Muscle of back (tissue), 13 donors: ENCODE measurements around the gene METAP1. TPM values are rescaled to one million over a fixed set of nuclear protein-coding genes. Genes with fewer than 3 reads are reported as not detected.
"Not testable (repeated sequence)": the region's sequence is repeated elsewhere in the genome, so short reads cannot be mapped to it uniquely, and the experiment has no call there.

Source experiments
- DNase-seq, 3 donors: peaks; one replicate each; pipeline versions ENCODE4 v3.0.0 to v3.0.0-alpha.2; 2013
- long read RNA-seq, 9 donors: transcript quantifications; one replicate each; lab custom pipeline, GENCODE V29; 2026
- polyA plus RNA-seq, 10 donors: library from polyadenylated mRNA; unstranded; fragments of 120-200 nt; gene quantifications; one replicate each; pipeline ENCODE4 v1.2.1, GENCODE V29; 2013; ENCODE audit not compliant: insufficient read length in 10 of 10

Gene METAP1
- polyA plus RNA-seq: 10 to 100 TPM; 24.3 to 36.1 (median 29.5) TPM
- long read RNA-seq, donor 1, transcript METAP1-201 (11 exons, 2,791 nt): major isoform, 5 of 6 reads
- long read RNA-seq, donor 1, partial matches to known transcripts: 0 of 6 reads
- long read RNA-seq, donor 1, other reads (novel, unspliced or antisense): 0 of 6 reads
- long read RNA-seq, donor 2, transcript METAP1-201 (11 exons, 2,791 nt): major isoform, 7 of 125 reads
- long read RNA-seq, donor 2, partial matches to known transcripts: 45 of 125 reads
- long read RNA-seq, donor 2, other reads (novel, unspliced or antisense): 73 of 125 reads
- long read RNA-seq, donor 3: 0 reads
- long read RNA-seq, donor 4, partial matches to known transcripts: 14 of 18 reads
- long read RNA-seq, donor 4, other reads (novel, unspliced or antisense): 0 of 18 reads
- long read RNA-seq, donor 5, partial matches to known transcripts: 0 of 4 reads
- long read RNA-seq, donor 5, other reads (novel, unspliced or antisense): 0 of 4 reads
- long read RNA-seq, donor 6, transcript METAP1-201 (11 exons, 2,791 nt): major isoform, 11 of 211 reads
- long read RNA-seq, donor 6, partial matches to known transcripts: 130 of 211 reads
- long read RNA-seq, donor 6, other reads (novel, unspliced or antisense): 70 of 211 reads
- long read RNA-seq, donor 7, partial matches to known transcripts: 123 of 124 reads
- long read RNA-seq, donor 7, other reads (novel, unspliced or antisense): 0 of 124 reads
- long read RNA-seq, donor 8, transcript METAP1-201 (11 exons, 2,791 nt): major isoform, 5 of 108 reads
- long read RNA-seq, donor 8, partial matches to known transcripts: 86 of 108 reads
- long read RNA-seq, donor 8, other reads (novel, unspliced or antisense): 17 of 108 reads
- long read RNA-seq, donor 9: 0 reads

DNA sequence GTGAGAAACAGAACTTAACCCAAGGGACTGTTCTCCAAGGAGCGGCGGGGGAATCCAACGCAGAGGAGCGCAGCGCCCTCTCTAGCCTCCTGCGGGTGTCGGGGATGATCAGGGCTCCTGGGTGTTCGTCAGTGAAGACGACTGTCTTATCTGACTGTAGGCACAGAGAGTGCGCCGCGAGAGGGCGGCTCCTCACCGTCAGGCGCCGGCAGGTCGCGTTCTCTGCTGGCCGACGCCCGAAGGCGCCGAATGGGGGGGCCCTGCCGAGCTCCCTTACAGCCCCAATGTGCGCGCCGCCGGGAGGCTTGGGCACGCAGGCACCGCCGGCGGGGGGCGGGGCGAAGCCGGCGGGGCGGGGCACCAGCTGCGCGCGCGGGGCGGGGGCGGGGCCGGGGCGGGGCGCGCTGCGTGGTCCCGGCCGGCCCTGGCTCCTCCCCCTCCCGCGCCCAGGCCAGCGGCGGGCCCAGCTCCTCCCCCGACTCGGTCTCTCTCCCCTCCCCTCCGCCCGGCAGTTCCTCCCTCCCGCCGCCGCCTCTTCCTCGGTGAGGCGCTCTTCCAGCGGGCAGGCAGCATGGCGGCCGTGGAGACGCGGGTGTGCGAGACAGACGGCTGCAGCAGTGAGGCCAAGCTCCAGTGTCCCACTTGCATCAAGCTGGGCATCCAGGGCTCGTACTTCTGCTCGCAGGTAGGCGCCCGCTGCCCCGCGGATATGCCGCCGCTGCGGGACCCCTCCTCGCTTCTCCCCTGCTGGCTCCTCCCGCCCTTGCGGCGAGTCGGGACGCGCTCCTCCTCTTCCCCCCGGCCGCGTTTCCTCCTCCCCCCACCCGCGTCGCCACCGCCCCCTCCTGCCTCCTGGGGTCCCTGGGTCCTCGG, at the start of gene METAP1:
METAP1 (plus strand) TSS at position 539 of the 873 bp plus-strand sequence; CDS start at position 572, 33 bp downstream.
- DNase-seq: peak; percentile 92 to 97 (median 94)

DNA sequence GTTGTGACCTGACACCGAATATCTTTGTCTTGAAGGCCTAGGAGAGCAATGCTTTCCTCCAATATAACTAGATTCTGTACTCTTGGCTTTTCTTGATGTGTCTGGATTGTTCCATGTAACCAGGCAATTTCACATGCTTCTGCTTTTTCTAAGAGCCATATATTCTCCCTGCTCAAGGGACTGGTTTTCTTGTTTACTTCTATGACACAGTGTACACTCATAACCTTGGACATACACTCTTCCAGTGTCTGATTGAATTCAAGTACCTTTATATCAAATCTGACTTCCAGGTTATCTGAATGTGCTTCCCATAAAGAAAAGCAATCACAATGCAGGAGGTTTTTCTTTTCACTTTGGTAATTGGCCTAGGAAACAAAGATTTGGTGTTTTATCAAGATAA, 49.2 kb upstream of the METAP1 start:
- no peak for DNase-seq

DNA sequence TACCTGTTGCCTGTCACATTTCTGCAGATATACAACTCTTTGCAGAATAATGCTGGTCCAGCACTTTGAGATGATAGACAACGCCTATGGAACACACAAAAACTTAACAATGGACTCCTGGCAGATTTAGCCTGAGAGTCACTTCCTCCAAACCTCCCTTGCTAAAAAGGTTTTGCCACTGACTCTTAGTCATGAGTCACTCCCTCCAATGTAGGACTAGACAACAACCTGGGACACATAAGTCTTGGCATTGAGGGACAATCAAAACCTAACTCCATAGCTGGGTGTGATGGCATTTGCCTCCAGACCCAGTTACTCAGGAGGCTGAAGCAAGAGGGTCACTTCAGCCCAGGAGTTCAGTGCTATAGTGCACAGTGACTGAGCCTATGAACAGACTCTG, 44.6 kb upstream of the METAP1 start:
- DNase-seq: no peak

DNA sequence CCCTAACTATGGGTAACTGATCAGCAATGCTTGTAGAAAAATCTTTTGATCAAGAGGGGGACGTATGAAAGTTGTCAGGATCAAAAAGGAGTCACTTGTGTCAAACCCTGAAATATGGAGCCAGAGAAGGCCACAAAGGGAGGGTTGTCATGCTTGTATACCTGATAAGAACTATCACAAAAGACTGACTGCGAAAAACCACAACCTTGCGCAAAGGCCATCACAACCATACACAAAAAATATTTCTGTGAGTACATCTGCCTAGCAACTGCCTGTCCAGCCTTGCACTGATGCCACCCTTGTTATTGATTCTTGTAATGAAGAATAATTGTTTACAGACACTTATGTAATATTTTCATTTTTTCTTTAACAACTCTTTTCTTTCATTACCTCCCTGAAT, 43.8 kb upstream of the METAP1 start:
- DNase-seq: no peak

DNA sequence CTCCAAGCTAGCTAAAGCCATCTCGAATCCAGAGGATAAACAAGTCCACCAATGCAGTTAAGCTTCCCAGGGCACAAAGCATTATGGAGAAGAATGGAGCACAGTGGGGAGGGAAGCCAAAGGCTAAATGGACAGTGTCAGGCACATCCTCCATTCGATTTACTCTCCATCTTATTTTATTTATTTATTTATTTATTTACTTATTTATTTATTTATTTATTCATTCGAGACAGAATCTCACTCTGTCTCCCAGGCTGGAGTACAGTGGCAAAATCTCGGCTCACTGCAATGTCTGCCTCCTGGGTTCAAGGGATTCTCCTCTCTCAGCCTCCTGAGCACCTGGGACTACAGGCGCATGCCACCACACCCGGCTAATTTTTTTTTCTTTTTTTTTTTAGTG, 40.3 kb upstream of the METAP1 start:
- no peak for DNase-seq

DNA sequence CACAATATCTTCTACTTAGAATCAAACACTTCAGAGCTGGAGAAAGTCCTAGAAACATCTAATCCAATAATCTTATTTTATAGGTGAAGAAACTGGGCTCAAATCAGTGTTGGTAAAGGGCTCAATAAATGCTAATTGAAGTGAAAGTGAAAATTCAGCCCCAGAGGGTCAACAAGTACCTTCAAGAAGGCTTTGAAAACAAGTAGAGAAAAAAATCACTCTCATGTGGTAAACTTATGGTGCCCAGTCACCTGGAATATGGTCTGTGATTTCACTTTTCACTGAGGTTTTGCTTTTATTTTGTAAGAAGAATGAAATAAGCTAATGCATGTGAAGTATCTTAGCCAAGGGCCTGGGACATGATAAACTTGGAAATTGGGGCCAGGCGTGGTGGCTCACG, 37.5 kb upstream of the METAP1 start:
- no peak for DNase-seq

DNA sequence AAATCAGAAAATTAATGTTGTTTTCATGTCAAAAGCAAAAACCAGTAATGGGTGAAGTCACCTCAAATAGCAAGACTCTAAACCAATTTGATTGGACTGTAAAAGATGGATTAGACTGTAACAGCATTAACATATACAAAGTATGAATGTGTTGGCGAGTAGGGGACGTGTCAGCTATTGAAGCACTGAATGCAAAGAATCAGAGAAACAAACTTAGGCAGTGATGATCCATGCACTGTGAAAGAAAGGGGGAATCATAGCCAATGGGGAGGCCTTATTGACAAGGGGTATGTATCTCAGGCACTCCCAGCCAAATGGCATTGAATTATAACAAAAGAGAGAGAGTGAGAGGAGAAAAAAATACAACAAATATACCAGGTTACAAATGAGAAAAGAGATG, 36.1 kb upstream of the METAP1 start:
- DNase-seq: no peak

DNA sequence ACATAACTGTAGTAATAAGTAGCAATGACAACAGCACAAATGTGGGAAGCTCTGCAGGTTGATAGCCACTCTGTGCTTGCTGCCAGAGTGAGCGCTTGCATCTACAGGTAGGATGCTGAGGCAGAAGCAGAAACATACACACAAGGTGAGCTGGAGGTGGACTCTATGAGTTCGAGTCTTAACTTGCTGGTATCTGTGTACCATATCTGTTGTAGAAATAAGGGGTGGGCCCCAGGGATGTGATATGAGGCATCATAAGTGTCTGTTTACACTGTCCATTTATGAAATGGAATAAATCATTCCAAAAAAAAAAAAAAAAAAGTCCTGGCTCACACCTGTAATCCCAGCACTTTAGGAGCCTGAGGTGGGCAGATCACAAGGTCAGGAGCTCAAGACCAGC, 33.8 kb upstream of the METAP1 start:
- no peak for DNase-seq

DNA sequence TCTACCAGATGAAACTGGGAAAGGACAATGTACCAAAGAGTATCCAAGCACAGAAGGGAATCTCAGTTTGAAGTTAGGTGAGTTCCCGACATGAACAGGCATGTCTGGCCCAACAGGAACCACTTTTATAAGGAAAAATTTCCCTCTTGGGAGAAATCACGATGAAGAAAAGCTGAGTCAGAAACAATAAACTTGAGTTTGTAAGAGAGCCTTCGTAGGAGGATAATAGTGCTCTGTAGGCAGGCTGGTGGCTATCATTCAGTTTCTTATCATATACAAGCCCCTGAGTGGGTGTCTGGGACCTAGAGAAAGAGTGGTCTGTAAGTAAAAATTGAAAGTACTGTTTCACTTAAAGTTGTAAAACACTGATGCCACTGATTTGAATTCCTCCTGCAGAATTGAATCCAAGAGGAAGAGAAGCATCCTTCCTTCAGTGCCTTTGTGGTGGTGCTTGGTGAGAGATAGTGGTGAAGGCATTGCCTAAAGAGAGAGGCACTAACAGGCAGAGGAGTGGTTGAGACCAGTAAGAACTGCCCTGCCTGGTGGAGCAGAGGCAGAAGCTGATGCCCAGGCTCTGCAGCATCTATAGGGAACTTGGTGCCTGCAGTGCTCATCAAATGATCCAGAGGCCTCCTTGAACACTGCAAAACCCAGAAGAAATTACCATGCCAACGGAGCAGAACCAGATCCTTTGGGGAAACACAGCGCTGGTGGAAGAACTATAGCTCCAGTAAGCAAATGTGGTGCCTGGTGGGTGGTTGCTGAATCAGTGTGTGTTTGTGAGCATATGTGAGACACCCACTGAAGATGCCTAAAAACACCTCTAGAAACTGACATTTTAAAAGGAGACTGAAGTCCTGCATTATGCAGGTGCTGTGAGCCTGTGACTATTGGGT, 31.7 kb upstream of the METAP1 start:
- no peak for DNase-seq

DNA sequence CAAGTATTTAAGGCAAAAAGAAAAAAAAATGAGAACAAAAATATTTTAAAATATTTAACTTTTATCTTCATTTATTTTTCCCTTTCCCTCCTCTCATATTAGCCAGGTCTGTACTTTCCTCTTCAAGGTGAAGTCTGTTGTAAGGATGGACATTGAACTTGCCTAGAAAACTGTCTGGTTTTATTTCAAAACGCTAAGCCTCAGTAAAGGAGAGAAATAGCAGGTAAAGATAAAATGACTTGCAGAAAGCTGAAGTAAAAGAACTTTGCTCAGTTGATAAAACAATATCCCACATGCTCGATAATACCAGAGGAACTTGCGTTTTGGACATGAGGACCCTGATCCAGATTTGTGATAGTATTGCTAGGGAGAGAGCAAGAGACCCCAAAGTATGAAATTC, 28.6 kb upstream of the METAP1 start:
- no peak for DNase-seq

DNA sequence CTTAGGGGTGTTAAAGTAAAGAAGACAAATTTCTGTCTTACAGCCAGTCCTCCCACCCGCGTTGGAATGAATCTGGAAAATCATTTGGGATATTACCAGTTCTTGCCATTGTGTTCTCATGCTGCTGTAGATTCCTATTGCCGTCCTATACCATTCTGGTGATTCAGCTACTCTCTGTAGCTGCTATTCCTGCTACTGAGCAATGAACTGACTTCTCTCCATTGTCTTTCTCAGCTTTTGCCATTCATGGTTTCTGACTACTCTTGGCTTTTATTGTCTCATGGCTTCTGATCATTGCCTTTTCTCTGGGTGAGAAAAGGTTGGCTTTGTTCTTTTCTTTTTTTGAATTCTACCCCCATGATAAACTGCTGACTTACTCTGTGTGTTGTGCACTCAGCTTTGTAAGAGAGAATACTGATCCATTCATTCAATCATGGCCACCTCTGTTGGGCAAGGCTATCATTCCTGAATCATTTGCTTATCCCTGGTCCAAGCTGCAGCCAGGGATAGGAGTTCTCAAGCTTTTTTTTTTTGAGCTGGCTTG, 27.7 kb upstream of the METAP1 start:
- DNase-seq: no peak

DNA sequence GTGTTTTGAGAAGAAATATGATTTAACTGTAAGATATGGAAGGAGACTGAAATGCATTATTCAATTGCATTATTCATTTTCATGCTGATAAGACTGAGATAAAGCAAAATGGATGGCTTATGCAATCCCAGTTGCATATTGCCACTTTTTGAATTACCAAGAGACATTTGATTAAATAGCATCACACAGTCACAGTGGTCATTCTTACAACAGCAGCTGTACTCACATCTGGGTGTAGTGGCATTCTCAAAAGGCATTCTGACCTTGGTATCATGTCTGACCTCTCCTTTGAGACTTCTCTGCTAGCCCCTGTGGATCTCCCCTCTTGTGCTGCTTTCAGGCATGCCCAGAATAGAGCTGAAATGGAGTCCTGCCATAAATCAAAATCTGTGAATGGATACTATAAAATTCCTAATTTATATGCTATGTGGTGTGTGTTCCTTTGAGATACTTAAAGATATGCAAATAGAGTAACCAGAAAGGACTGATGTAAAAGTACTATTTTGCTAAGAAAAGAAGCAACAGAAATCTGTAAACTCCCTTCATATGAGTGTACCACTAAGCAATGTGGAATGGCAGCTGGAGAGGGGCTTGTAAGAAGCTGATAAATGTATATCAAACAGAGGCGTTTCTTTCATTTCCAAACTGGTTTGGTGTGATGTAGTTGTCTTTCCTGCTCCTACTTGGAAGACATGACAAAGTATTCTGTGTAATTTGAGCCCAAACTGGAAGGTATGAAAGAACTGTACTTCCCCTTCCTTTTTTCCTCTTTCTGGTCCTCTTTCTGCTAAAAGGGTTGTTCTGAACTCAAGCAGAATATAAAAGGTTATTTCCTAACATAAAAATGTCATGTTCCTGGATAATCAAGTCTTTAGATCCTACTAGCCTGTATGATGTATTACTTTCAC, 25.4 kb upstream of the METAP1 start:
- DNase-seq: peak in 1 of 3 donors; percentile 3

DNA sequence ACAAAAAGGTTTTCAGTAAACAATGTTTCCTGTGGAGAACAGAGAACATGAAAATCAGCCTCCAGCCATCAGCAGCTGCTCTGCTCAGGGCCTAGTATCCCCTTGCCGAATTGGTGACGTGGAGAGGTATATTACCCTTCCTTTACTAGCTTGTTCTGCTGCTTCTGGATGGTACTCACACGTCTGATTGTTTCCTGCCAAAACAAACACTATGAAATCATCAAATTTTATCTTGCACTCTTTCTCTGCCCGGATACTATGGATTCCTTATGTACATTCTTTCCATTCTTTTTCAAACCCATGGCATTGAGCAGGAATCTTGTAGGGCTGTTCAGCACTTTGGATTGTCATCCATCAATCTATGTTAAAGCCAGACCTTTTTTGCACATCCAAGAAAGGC, 18.8 kb upstream of the METAP1 start:
- DNase-seq: peak in 1 of 3 donors; percentile 25

DNA sequence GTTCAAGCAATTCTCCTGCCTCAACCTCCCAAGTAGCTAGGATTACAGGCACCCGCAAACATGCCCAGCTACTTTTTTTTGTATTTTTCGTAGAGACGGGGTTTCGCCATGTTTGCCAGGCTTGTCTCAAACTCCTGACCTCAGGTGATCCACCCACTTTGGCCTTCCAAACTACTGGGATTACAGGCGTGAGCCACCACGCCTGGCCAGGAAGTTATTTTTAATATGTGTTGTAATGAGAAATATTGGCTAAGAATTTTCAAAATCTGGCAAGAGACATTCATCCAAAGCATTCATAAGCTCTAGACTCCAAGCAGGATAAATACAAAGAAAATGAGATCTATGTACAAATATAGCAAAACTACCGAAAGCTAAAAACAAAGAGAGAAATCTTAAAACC, 18.0 kb upstream of the METAP1 start:
- no peak for DNase-seq

DNA sequence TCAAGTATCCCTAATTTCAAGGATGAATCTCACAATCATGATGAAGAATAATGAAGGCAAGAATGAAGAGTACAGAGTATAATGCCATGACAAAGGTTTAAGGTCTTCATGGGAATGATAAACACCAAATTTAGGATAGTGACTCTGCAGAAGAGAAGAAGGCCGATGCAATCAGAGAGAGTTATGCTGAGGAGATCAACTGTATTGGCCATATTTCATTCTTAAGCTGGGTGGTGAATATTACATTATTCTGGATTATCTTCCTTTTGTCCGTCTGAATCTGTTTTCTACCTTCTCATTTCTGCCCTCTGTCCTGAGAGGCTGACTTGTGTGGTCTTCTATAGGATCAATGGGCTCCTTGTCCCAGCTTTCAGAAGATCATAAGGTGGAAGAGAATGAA, 7.8 kb upstream of the METAP1 start:
- no peak for DNase-seq

DNA sequence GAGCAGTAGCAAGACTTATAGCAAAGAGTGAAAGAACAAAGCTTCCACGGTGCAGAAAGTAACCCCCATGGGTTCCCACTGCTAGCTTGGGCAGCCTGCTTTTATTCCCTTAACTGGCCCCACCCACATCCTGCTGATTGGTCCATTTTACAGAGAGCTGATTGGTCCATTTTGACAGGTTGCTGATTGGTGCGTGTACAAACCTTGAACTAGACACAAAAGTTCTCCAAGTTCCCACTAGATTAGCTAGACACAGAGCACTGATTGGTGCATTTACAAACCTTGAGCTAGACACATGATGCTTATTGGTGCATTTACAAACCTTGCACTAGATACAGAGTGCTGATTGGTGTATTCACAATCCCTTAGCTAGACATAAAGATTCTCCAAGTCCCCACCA, 2.7 kb upstream of the METAP1 start:
- DNase-seq: not testable (repeated sequence)

DNA sequence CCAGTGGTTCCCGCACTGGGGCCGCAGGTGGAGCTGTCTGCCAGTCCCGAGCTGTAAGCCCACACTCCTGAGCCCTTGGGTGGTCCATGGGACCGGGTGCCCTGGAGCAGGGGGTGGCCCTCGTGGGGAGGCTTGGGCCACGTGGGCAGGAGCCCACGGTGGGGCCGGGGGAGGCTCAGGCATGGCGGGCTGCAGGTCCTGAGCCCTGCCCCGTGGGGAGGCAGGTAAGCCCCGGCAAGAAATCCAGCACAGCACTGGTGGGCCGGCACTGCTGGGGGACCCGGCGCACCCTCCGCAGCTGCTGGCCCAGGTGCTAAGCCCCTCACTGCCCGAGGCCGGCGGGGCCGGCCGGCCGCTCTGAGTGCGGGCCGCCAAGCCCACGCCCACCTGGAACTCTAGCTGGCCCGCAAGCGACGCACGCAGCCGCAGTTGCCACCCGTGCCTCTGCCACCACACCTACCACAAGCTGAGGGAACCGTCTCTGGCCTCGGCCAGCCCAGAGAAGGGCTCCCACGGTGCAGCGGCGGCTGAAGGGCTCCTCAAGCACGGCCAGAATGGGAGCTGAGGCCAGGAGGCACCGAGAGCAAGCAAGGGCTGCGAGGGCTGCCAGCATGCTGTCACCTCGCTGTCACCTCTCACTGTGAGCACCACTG, 2.0 kb upstream of the METAP1 start:
- no peak for DNase-seq

DNA sequence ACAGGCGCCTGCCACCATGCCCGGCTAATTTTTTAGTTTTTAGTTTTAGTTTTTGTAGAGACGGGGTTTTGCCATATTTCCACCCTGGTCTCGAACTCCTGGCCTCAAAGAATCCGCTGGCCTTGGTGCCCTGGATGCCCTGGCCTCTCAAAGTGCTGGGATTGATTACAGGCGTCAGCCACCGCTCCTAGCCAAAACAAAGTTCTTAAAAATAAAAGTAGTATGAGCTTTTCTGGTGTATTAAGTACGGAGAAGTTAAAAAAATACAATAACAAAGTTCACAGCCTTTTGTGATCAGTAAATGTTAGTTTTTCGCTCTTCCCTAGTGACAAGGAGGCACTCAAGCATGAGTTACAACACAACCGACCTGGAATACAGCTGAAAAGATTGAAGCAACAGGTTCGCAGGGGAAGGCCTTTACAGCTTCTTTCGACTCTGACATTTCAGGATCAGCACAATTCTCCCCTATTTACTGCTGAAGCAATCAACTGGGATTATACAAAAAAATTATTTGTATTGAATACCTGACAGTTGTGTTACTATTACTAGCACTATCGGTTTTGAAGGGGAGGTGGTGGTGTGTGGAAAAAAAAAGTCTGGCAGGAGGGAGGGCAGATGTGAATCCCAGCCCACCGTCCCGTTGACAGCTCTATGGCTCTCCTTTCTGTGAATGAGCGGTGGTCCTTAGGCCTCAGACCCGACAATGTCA, 893 bp upstream of the METAP1 start:
- no peak for DNase-seq
